GM12875 (cell line): ENCODE data around the gene ASB9.
"Not testable (repeated sequence)": the region's sequence is repeated elsewhere in the genome, so short reads cannot be mapped to it uniquely, and the experiment has no call there.

ENCODE experiments used
- H3K4me3 ChIP-seq: one replicate; pipeline ENCODE4 v1.5.1; 2011; ENCODE audit warnings: low read depth, low read length, control low read depth
- TF ChIP-seq, protein P1 (sequence below): IDR thresholded peaks from 2 replicates; pipeline ENCODE4 v1.5.1; 2011; ENCODE audit warnings: low read depth, mild to moderate bottlenecking, control low read depth, inconsistent platforms, low read length, moderate library complexity, borderline replicate concordance; ENCODE audit not compliant: insufficient read depth

The ASB9 gene, protein sequence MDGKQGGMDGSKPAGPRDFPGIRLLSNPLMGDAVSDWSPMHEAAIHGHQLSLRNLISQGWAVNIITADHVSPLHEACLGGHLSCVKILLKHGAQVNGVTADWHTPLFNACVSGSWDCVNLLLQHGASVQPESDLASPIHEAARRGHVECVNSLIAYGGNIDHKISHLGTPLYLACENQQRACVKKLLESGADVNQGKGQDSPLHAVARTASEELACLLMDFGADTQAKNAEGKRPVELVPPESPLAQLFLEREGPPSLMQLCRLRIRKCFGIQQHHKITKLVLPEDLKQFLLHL

DNA sequence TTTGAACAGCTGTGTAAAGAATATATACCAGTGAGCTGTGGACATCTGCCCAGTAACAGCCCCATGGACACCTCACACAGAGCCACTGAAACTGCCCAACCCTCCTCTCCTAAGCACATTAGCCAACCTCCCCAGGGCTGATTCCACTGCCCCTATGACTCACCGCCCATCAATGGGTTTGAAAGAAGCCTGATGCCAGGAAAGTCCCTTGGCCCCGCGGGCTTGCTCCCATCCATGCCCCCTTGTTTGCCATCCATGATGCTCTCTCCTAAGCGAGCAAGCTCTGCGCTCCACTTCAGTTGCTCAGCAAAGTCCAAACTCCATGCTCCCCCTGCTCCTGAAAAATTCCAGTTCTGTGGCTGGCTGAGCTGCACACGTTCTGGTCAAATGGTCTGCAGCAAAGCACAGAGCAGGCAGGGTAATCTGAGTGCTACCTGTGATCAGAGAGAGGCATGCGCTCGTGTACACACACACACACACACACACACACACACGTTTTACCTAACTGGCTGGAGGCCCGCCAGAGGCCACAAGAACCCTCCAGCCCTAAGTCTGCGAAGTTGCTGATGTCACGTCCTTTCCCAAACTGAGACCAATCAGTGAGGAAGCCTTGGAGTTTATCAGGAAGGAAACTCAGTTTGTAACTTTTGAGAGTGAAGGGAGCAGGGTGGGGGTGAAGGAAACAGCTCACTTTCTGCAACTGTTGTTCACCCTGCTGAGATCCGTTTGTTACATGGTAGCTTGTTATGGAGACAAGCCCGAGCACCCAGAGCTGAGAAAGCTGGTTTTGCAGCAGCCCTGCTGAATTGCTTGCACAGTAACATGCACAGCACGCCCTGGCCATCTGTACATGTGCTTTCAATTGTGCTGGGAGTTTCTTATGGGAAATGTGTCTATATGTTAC lies at the start of gene ASB9:
TSS of gene ASB9 (minus strand) at position 466 of the 904 bp plus-strand sequence. CDS start at position 257, 209 bp downstream.
- TF ChIP-seq, protein P1, sequence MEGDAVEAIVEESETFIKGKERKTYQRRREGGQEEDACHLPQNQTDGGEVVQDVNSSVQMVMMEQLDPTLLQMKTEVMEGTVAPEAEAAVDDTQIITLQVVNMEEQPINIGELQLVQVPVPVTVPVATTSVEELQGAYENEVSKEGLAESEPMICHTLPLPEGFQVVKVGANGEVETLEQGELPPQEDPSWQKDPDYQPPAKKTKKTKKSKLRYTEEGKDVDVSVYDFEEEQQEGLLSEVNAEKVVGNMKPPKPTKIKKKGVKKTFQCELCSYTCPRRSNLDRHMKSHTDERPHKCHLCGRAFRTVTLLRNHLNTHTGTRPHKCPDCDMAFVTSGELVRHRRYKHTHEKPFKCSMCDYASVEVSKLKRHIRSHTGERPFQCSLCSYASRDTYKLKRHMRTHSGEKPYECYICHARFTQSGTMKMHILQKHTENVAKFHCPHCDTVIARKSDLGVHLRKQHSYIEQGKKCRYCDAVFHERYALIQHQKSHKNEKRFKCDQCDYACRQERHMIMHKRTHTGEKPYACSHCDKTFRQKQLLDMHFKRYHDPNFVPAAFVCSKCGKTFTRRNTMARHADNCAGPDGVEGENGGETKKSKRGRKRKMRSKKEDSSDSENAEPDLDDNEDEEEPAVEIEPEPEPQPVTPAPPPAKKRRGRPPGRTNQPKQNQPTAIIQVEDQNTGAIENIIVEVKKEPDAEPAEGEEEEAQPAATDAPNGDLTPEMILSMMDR, result no peak
- no peak within 1 kb of the TSS for H3K4me3 ChIP-seq

DNA sequence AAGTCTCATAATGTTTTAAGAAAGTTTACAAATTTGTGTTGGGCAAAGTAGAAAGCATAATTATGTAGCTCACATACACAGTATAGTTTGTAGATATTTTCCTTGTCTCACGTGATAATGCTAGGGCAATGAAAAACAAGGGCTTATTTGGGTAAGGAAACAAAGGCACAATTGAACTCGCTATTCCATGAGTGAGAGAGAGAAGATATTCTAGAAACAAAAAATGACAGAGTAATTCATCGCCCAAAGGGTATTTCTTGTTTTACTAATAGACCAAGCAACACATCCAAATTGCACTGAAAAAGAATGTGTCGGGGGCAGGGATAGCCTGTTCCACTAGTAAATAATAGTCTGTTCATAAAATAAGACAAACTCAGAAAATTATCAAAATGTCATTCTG lies 49.2 kb upstream of the ASB9 start:
- TF ChIP-seq, protein P1, result no peak
- H3K4me3 ChIP-seq, result no peak overlapping the region

DNA sequence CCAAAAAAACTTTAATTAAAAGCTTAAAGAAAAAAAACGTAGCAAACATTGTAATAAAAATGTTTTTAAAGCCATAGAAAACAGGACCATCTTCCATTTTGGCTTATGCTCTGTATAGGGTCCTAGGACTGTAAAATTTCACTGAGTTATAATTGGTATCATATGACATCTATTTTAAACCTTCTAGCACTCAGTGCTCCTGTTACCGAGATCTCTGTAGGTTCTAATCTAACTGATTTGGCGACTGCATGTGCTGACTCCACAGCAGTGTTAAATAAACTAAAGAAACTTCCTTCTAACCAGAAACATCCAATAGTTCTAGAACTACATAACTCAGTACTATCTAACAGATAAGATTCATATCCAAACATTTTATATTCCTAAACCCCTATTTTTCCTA lies 45.6 kb upstream of the ASB9 start, which contains the start of gene ASB11:
TSS of gene ASB11 (minus strand) at position 132 of the 400 bp plus-strand sequence. CDS start at position 97, 35 bp downstream.
- H3K4me3 ChIP-seq, result no peak within 1 kb of the TSS
- TF ChIP-seq, protein P1, result no peak

DNA sequence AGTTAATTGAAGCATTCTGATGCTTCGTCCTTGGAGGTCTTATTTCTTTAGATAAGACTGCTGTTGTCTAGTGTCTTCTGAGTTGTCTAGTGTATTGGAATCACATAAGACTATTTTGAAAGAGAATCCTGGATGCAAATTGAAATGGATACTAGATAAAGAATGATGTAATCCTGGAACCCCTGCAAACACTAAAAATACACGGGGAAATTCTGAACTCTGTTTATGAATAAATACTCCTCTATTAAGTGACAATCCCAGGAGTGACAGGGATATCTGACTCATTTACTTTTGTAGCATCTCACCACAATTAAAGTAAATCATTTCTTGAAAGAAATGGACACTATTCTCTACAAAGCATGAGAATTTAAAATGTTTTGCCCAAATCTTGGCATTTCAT lies 44.6 kb upstream of the ASB9 start:
- TF ChIP-seq, protein P1, result no peak

DNA sequence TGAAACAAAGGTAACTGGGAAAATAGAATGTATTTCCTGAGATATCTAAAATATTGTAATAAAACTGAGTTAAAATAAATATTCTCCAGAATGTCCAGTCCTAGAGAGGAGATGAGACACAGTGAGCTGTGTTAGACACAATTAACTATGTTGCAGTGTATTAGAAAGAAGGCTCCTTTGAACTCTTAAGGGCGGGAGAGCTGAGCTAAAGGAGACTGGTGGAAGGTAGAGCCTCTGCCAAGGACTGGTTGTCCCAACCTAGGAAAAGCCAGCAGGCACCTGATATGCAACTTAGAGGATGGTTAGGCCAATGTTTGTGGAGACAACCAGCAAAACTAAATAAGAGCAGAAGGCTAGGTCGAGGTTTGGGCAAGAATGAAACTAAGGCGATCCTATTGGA lies 41.2 kb upstream of the ASB9 start:
- TF ChIP-seq, protein P1, result no peak

More for the DNA sequence above, 44.6 kb upstream of the ASB9 start:
- no peak overlapping the region for H3K4me3 ChIP-seq

DNA sequence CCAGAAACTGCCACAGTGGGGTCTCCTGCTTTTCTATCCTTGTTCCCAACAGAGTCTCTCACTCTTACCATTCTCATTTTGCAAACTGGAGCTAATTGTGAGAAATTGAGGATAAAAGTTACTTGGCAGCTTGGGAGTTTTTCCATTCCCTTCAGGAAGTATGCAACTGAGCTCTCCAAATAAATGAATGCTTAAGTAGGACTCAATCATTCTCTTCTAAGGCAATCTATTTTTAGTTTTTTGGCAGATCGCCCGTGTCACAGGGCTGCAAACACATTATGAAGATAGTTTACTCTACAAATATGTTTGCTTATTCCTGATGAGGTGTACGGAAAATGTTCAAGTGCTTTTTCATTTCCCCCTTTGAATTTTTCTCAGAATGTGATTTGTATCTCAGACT lies 40.2 kb upstream of the ASB9 start:
- no peak overlapping the region for H3K4me3 ChIP-seq
- TF ChIP-seq, protein P1, result no peak

More for the DNA sequence above, 41.2 kb upstream of the ASB9 start:
- no peak overlapping the region for H3K4me3 ChIP-seq

DNA sequence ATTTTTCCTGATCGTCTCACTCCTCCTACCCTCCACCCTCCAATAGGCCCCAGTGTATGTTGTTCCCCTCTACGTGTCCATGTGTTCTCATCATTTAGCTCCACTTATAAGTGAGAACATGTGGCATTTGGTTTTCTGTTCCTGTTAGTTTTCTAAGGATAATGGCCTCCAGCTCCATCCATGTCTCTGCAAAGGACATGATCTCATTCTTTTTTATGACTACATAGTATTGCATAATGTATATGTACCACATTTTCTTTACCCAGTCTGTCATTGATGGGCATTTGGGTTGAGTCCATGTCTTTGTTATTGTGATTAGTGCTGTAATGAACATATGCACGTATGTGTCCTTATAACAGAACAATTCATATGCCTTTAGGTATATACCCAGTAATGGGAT lies 36.0 kb upstream of the ASB9 start:
- not testable (repeated sequence) for H3K4me3 ChIP-seq
